ENCODE data around the gene VPS4A.

- no peak for TF ChIP-seq CTCF (IDR thresholded peaks at IDR 0.05)
- TF ChIP-seq POLR2A (IDR thresholded peaks at IDR 0.05), result no peak
Observed at GRCh38 chr16:69316595-69317034, 5.5 kb downstream of the VPS4A start.
